Lower lobe of right lung (tissue), 2 donors: Measurements from ENCODE around the gene PCDH11Y. TPM values are rescaled to one million over a fixed set of nuclear protein-coding genes. Genes with fewer than 3 reads are reported as not detected.
"Not testable (repeated sequence)": the region's sequence is repeated elsewhere in the genome, so short reads cannot be mapped to it uniquely, and the experiment has no call there.

Source experiments
- ATAC-seq, 2 donors: fragments of 200-7000 bp; cut with Tn5 transposase; one replicate each; pipeline ENCODE4 v1.9.1; 2020 to 2022; ENCODE audit warnings: mild to moderate bottlenecking in 2 of 2, moderate library complexity in 2 of 2
- DNase-seq: peaks from one replicate; pipeline ENCODE4 v3.0.0-alpha.2; 2020
- H3K27ac ChIP-seq: fragments of 200-600 bp; one replicate; pipeline ENCODE4 v1.8.0; 2022
- H3K27me3 ChIP-seq: fragments of 200-600 bp; one replicate; pipeline ENCODE4 v1.8.0; 2022; ENCODE audit warnings: low read depth
- H3K36me3 ChIP-seq: fragments of 200-600 bp; one replicate; pipeline ENCODE4 v1.8.0; 2022; ENCODE audit warnings: mild to moderate bottlenecking
- H3K4me1 ChIP-seq: fragments of 200-600 bp; one replicate; pipeline ENCODE4 v1.8.0; 2022
- H3K4me3 ChIP-seq: fragments of 200-600 bp; one replicate; pipeline ENCODE4 v1.8.0; 2022; ENCODE audit warnings: mild to moderate bottlenecking
- H3K9me3 ChIP-seq: fragments of 200-600 bp; one replicate; pipeline ENCODE4 v1.8.0; 2022
- intact Hi-C: fragments of 100-400 bp; cut with DNase I; formaldehyde crosslinking; loops from one replicate; pipeline ENCODE4 v1.11.0; 2022
- total RNA-seq: library from RNA; stranded (reverse); fragmentation: NEBNext Ultra II Directional; extraction: Animal tissue kit (Norgen Biotek cat#: 25700); gene quantifications from one replicate; pipeline ENCODE4 v1.2.1, GENCODE V29; 2021
- donor health status: DM: no; HTN: yes; CAD: no; lungs with severe emphysema.

The PCDH11Y gene
- total RNA-seq, 1 donor from 2014 or later: 0.30 TPM

DNA sequence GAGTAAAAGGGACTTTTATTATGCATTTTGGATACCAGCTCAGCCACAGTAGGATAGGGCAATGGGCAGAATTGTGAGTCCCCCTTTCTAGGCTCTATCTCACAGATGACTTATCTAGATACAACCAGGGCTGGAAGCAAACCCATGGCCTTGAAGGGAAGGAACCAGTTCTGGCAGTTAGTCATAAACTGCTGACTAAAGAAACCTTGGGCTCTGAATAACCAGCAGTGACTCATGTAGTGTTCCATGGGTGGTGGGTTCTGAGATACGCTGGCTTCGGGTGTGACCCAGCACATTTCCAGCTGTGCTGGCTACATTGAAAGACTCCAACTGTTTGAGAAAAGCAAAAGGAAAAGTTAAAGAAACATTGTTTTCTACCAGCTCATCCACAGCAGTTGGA is 679.2 kb downstream of the PCDH11Y start:
- intact Hi-C loops, H3K4me3 ChIP-seq, DNase-seq, ATAC-seq, H3K4me1 ChIP-seq, H3K9me3 ChIP-seq, H3K27me3 ChIP-seq, H3K36me3 ChIP-seq, H3K27ac ChIP-seq: not testable (repeated sequence)

DNA sequence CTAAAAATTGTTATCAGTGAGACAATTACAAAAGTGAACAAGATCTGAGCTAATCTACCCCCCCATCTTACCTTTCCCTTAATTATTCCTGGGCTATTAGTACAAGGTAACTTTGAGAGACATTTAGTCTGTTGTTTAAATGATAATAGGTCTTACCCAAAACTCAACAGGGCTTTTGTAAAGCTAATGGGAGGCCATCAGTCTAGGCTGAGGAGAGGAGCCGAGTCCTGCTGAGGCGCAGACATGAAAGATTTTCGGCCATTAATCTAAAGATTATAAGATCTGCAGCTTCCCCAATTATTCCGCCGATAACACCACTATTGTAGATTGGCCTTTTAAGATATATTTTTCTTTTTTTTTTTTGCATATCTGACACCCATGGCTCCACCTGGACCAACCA is 708.6 kb downstream of the PCDH11Y start:
- intact Hi-C loops, H3K27ac ChIP-seq, H3K4me1 ChIP-seq, H3K27me3 ChIP-seq, H3K9me3 ChIP-seq, ATAC-seq, DNase-seq, H3K4me3 ChIP-seq, H3K36me3 ChIP-seq: not testable (repeated sequence)

DNA sequence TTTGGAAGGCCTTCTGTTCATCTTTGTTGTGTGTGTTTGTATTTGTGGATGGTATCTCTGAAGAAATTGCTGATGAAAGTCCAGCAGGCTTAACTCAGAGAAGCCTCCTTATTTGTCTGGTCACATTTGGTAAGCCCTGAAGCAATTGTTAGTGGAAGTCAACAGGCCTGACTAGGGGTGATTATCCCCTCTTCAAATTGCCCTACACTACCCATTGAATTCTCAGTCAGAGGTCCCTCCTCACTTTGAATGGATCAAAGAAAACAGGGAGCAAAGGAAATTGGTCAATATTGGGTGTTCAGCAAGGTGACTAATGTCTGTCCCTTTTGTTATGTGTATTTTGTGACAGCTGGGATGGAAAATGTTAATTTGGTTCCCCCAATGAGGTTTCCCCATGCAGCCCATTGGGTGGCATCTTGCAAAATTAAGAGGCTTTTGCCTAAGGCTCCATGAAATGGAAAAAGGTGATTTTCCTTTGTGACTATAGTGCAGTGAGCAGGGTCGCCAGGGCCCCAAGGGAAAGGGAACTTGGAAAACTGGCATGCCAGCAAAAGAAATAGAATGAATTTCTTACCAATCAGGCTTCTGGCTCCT is 709.8 kb downstream of the PCDH11Y start:
- H3K27me3 ChIP-seq, H3K9me3 ChIP-seq, intact Hi-C loops, H3K4me3 ChIP-seq, H3K4me1 ChIP-seq, H3K27ac ChIP-seq, H3K36me3 ChIP-seq, DNase-seq, ATAC-seq: not testable (repeated sequence)

DNA sequence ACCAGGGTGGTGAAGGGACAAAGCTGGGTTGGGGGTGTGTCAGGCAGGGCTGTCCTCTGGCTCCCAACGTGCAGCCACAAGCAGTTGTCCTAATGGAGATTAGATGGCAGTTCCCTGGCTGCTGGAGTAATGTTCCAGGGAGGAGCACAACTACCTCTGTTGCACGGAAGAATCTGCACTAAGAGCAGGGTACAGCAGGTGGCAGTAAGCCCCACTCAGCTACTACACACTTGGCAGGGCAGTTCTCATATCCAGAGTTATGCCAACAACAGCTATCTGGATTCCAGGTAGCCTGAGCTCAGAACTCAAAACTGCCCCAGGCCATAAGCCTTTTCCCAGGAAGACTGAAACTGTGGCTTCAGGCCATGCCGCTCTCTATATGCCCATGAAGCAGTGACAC is 761.3 kb downstream of the PCDH11Y start:
- H3K36me3 ChIP-seq, intact Hi-C loops, H3K4me1 ChIP-seq, H3K27me3 ChIP-seq, H3K4me3 ChIP-seq, H3K27ac ChIP-seq, ATAC-seq, DNase-seq, H3K9me3 ChIP-seq: not testable (repeated sequence)

DNA sequence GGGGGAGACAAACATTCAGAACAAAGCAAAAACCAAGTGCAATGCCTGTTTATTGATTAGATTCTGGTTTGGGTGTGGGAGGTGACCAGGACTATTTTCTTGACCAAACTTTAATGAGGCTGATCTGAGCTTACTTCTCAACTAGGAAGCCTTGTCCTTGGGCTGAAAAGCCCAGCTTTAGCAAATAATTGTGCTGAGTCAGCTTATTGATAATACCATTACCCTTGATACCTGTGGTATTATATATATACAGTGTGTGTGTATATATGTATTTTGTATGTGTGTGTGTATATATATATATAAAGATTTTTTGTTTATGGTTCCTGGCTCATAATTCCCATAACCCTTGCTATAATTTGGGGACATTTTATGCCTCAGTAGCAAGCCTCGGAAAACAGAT is 776.4 kb downstream of the PCDH11Y start:
- DNase-seq, H3K36me3 ChIP-seq, ATAC-seq: not testable (repeated sequence)

More for the DNA sequence above, 776.4 kb downstream of the PCDH11Y start:
- H3K27me3 ChIP-seq, H3K4me3 ChIP-seq, H3K27ac ChIP-seq, H3K4me1 ChIP-seq, intact Hi-C loops, H3K9me3 ChIP-seq: not testable (repeated sequence)
